SU-DHL-6 (cell line): ENCODE results near the gene ALG3.

Experiments used
- CTCF ChIP-seq: fragments of 200-600 bp; sonication (generic); IDR thresholded peaks from one replicate; pipeline ENCODE4 v1.5.1; 2017; ENCODE audit warnings: antibody characterized with exemption, mild to moderate bottlenecking, low read length, moderate library complexity; ENCODE audit not compliant: insufficient read depth, poor library complexity, severe bottlenecking
- EZH2phosphoT487 ChIP-seq: fragments of 200-600 bp; sonication (generic), shearing (Covaris generic); conservative IDR thresholded peaks from 2 replicates; pipeline ENCODE4 v1.6.1; 2018; ENCODE audit warnings: mild to moderate bottlenecking, antibody characterized with exemption, low read length, moderate library complexity, mixed read lengths

GRCh38 chr3:184257083-184257915, 8.5 kb upstream of the ALG3 start:
- TF ChIP-seq CTCF (no peak), EZH2phosphoT487 (no peak)
